Neural cell (in vitro differentiated cells): ENCODE data around the gene RAB5B. TPM values are rescaled to one million over a fixed set of nuclear protein-coding genes. Genes with fewer than 3 reads are reported as not detected.

Experiments
- H2AFZ ChIP-seq: fragments of 200-600, 300-800 bp; sonication (generic), shearing (Covaris generic); 2 replicates; pipeline ENCODE4 v1.6.0; 2014; ENCODE audit warnings: low read depth, mild to moderate bottlenecking, antibody characterized with exemption, low read length, moderate library complexity
- H3F3A ChIP-seq: fragments of 200-600 bp; shearing (Covaris generic); 2 replicates; pipeline ENCODE4 v1.6.1; 2016; ENCODE audit warnings: mild to moderate bottlenecking, moderate library complexity, mixed read lengths, antibody characterized with exemption, low read length; ENCODE audit not compliant: insufficient read depth, poor library complexity, severe bottlenecking
- H3K27ac ChIP-seq: fragments of 200-600, 300-800 bp; sonication (generic), shearing (Covaris generic); 2 replicates; pipeline ENCODE4 v1.5.1; 2014; ENCODE audit warnings: mild to moderate bottlenecking, low read length, moderate library complexity
- H3K27me3 ChIP-seq: fragments of 300-800, 200-600 bp; sonication (generic), shearing (Covaris generic); 2 replicates; pipeline ENCODE4 v1.6.0; 2014; ENCODE audit warnings: mild to moderate bottlenecking, low read depth, low read length, moderate library complexity; ENCODE audit not compliant: insufficient read depth
- H3K36me3 ChIP-seq: fragments of 300-800, 200-600 bp; sonication (generic), shearing (Covaris generic); 2 replicates; pipeline ENCODE4 v1.5.1; 2014; ENCODE audit warnings: mild to moderate bottlenecking, antibody characterized with exemption, low read length, moderate library complexity; ENCODE audit not compliant: insufficient read depth
- H3K4me2 ChIP-seq: fragments of 300-800, 200-600 bp; sonication (generic), shearing (Covaris generic); 2 replicates; pipeline ENCODE4 v1.6.0; 2014; ENCODE audit warnings: mild to moderate bottlenecking, low read length
- H3K4me3 ChIP-seq: fragments of 300-800, 200-600 bp; sonication (generic), shearing (Covaris generic); 2 replicates; pipeline ENCODE4 v1.5.1; 2014; ENCODE audit warnings: mild to moderate bottlenecking, low read length, moderate library complexity
- H3K79me2 ChIP-seq: fragments of 200-600 bp; shearing (Covaris generic); replicated peaks from 2 replicates; pipeline ENCODE4 v1.6.0; 2014; ENCODE audit warnings: mild to moderate bottlenecking, low read length, moderate library complexity; ENCODE audit not compliant: insufficient read depth
- H3K9ac ChIP-seq: fragments of 300-800, 200-600 bp; sonication (generic), shearing (Covaris generic); 2 replicates; pipeline ENCODE4 v1.6.1; 2016; ENCODE audit warnings: mild to moderate bottlenecking, low read length, mixed read lengths
- H3K9me2 ChIP-seq: fragments of 200-600 bp; shearing (Covaris generic); 2 replicates; pipeline ENCODE4 v1.6.1; 2016; ENCODE audit warnings: mild to moderate bottlenecking, low read length, mixed read lengths; ENCODE audit not compliant: insufficient read depth
- H3K9me3 ChIP-seq: fragments of 200-600, 300-800 bp; sonication (generic), shearing (Covaris generic); 2 replicates; pipeline ENCODE4 v1.6.1; 2016; ENCODE audit warnings: mild to moderate bottlenecking, mixed run types, low read length, moderate library complexity, mixed read lengths
- H4K20me1 ChIP-seq: fragments of 200-600 bp; shearing (Covaris generic); 2 replicates; pipeline ENCODE4 v1.6.1; 2016; ENCODE audit warnings: mild to moderate bottlenecking, mixed run types; ENCODE audit not compliant: insufficient read depth
- CTCF ChIP-seq: fragments of 450-650 bp; IDR thresholded peaks from 2 replicates; pipeline ENCODE4 v1.5.1; 2014; ENCODE audit warnings: antibody characterized with exemption, mild to moderate bottlenecking, moderate library complexity; ENCODE audit not compliant: poor library complexity, severe bottlenecking
- EP300 ChIP-seq: fragments of 450-650 bp; conservative IDR thresholded peaks from 2 replicates; pipeline ENCODE4 v1.6.1; 2014; ENCODE audit warnings: antibody characterized with exemption, mild to moderate bottlenecking, moderate library complexity; ENCODE audit not compliant: poor library complexity, severe bottlenecking
- EZH2 ChIP-seq: fragments of 200-600, 300-800 bp; shearing (Covaris generic), sonication (generic); IDR thresholded peaks from 2 replicates; pipeline ENCODE4 v1.6.1; 2014; ENCODE audit warnings: antibody characterized with exemption, low read length, borderline replicate concordance, mild to moderate bottlenecking; ENCODE audit not compliant: insufficient read depth, poor library complexity, severe bottlenecking
- MXI1 ChIP-seq: fragments of 450-650 bp; conservative IDR thresholded peaks from 2 replicates; pipeline ENCODE4 v1.6.1; 2014; ENCODE audit warnings: antibody characterized with exemption, mild to moderate bottlenecking; ENCODE audit not compliant: poor library complexity, severe bottlenecking
- POLR2AphosphoS5 ChIP-seq: IDR thresholded peaks from 2 replicates; pipeline ENCODE4 v1.6.1; 2012
- RAD21 ChIP-seq: fragments of 450-650 bp; conservative IDR thresholded peaks from 2 replicates; pipeline ENCODE4 v1.6.1; 2014; ENCODE audit warnings: antibody characterized with exemption, mild to moderate bottlenecking, moderate library complexity
- REST ChIP-seq: IDR thresholded peaks from 2 replicates; pipeline ENCODE4 v1.6.1; 2012; ENCODE audit warnings: borderline replicate concordance
- SMC3 ChIP-seq: fragments of 450-650 bp; conservative IDR thresholded peaks from 2 replicates; pipeline ENCODE4 v1.6.1; 2014; ENCODE audit warnings: antibody characterized with exemption, mild to moderate bottlenecking, moderate library complexity; ENCODE audit not compliant: poor library complexity
- TAF1 ChIP-seq: IDR thresholded peaks from 2 replicates; pipeline ENCODE4 v1.6.1; 2012; ENCODE audit warnings: low read depth
- polyA plus RNA-seq: library from polyadenylated mRNA; depleted of rRNA; stranded (reverse); fragments of >200 nt; gene quantifications from 2 replicates; pipeline ENCODE4 v1.2.3, GENCODE V29; 2014

The RAB5B gene
- polyA plus RNA-seq, 1 donor from 2014 or later, result 39.6 TPM

- H3K27me3 ChIP-seq, result no peaks in the 10 kb centered on the region
- no peak overlapping the region for H3K4me3 ChIP-seq
- no peak overlapping the region for H3K27ac ChIP-seq
- TF ChIP-seq SMC3 (no peak), EZH2 (no peak), REST (no peak), MXI1 (no peak), TAF1 (no peak), EP300 (no peak), POLR2AphosphoS5 (no peak), RAD21 (no peak), CTCF (no peak)
- no peak overlapping the region for H3K4me2 ChIP-seq
- H3F3A ChIP-seq, result no peaks in the 10 kb centered on the region
- no peaks in the 10 kb centered on the region for H3K36me3 ChIP-seq
- H3K9ac ChIP-seq, result no peak overlapping the region
- H3K9me2 ChIP-seq, result no peaks in the 10 kb centered on the region
- no peaks in the 10 kb centered on the region for H4K20me1 ChIP-seq
- no peak overlapping the region for H2AFZ ChIP-seq
- H3K79me2 ChIP-seq, result peaks cover 12% of the 10 kb centered on the region
- no peaks in the 10 kb centered on the region for H3K9me3 ChIP-seq
These were observed 40.3 kb downstream of the RAB5B start for GRCh38 chr12:56014205-56014604.

GRCh38 chr12:56017181-56017580, 43.3 kb downstream of the RAB5B start:
- H4K20me1 ChIP-seq, result no peaks in the 10 kb centered on the region
- H3K79me2 ChIP-seq, result peaks cover 12% of the 10 kb centered on the region
- H3F3A ChIP-seq, result no peaks in the 10 kb centered on the region
- H3K9me2 ChIP-seq, result no peaks in the 10 kb centered on the region
- no peak overlapping the region for H3K4me2 ChIP-seq
- H2AFZ ChIP-seq, result no peak overlapping the region
- H3K9ac ChIP-seq, result no peak overlapping the region
- H3K27me3 ChIP-seq, result no peaks in the 10 kb centered on the region
- no peaks in the 10 kb centered on the region for H3K36me3 ChIP-seq
- H3K27ac ChIP-seq, result no peak overlapping the region
- no peaks in the 10 kb centered on the region for H3K9me3 ChIP-seq
- TF ChIP-seq REST, result no peak
- H3K4me3 ChIP-seq, result no peak overlapping the region
